Measurements from ENCODE around the gene ERG28.

ERG28 gene

GRCh38 chr14:75658957-75659356 is 1.7 kb downstream of the ERG28 start:
- peaks cover 0 to 31% (median 9%) of the 10 kb centered on the region in 3 donors for H3K36me3 ChIP-seq
- intact Hi-C loops (cut with DNase I; ENCODE audit: low total_unique reads): no loop called here
- H3K27ac ChIP-seq: no peak overlapping the region
- peaks cover 0 to 21% (median 12%) of the 10 kb centered on the region in 4 donors for H3K4me1 ChIP-seq
- TF ChIP-seq, protein P1, sequence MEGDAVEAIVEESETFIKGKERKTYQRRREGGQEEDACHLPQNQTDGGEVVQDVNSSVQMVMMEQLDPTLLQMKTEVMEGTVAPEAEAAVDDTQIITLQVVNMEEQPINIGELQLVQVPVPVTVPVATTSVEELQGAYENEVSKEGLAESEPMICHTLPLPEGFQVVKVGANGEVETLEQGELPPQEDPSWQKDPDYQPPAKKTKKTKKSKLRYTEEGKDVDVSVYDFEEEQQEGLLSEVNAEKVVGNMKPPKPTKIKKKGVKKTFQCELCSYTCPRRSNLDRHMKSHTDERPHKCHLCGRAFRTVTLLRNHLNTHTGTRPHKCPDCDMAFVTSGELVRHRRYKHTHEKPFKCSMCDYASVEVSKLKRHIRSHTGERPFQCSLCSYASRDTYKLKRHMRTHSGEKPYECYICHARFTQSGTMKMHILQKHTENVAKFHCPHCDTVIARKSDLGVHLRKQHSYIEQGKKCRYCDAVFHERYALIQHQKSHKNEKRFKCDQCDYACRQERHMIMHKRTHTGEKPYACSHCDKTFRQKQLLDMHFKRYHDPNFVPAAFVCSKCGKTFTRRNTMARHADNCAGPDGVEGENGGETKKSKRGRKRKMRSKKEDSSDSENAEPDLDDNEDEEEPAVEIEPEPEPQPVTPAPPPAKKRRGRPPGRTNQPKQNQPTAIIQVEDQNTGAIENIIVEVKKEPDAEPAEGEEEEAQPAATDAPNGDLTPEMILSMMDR (IDR thresholded peaks at IDR 0.05): no peak
- H3K27me3 ChIP-seq: no peaks in the 10 kb centered on the region
- DNase-seq: no peak
- no peak overlapping the region for H3K4me3 ChIP-seq
- H3K9me3 ChIP-seq: no peaks in the 10 kb centered on the region

DNA sequence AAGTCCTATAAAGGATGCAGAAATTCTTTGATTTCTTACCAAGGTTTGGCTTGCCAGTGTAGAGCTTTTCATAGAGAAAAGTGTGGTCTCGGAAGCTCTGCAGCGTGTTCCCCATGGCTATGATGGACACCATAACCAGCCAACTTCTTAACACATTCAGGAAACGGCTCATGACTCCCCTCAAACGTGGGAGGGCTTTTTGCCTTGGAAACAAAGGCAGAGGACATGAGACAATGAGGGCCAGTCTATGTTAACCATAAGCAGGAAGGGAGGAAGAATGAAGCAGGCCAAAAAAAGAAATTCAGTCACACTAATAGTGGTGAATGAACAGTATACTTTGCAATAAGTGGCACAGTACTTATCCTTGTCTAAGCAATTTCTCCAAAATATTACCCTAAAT is 3.3 kb downstream of the ERG28 start:
- TF ChIP-seq, protein P1 (IDR thresholded peaks at IDR 0.05): no peak
- no peaks in the 10 kb centered on the region for H3K9me3 ChIP-seq
- H3K4me1 ChIP-seq: peaks cover 0 to 17% (median 11%) of the 10 kb centered on the region in 4 donors
- DNase-seq: no peak
- intact Hi-C loops (cut with DNase I; ENCODE audit: low total_unique reads): no loop called here
- H3K36me3 ChIP-seq: peaks cover 0 to 41% (median 20%) of the 10 kb centered on the region in 3 donors
- H3K27me3 ChIP-seq: no peaks in the 10 kb centered on the region
- no peak overlapping the region for H3K27ac ChIP-seq
- no peak overlapping the region for H3K4me3 ChIP-seq

GRCh38 chr14:75655235-75655634 is 5.4 kb downstream of the ERG28 start:
- H3K36me3 ChIP-seq: peaks cover 20 to 62% (median 41%) of the 10 kb centered on the region in 3 donors
- peaks cover 0 to 11% (median 6%) of the 10 kb centered on the region in 4 donors for H3K4me1 ChIP-seq
- H3K27me3 ChIP-seq: no peaks in the 10 kb centered on the region
- TF ChIP-seq, protein P1 (IDR thresholded peaks at IDR 0.05): no peak
- no peak overlapping the region for H3K4me3 ChIP-seq
- intact Hi-C loops (cut with DNase I; ENCODE audit: low total_unique reads): loop anchor here (2.0 kb wide), 1 partner anchor 76 kb away; the partner anchor contains the start of gene FLVCR2
- H3K9me3 ChIP-seq: no peaks in the 10 kb centered on the region
- no peak overlapping the region for H3K27ac ChIP-seq
- DNase-seq: no peak

DNA sequence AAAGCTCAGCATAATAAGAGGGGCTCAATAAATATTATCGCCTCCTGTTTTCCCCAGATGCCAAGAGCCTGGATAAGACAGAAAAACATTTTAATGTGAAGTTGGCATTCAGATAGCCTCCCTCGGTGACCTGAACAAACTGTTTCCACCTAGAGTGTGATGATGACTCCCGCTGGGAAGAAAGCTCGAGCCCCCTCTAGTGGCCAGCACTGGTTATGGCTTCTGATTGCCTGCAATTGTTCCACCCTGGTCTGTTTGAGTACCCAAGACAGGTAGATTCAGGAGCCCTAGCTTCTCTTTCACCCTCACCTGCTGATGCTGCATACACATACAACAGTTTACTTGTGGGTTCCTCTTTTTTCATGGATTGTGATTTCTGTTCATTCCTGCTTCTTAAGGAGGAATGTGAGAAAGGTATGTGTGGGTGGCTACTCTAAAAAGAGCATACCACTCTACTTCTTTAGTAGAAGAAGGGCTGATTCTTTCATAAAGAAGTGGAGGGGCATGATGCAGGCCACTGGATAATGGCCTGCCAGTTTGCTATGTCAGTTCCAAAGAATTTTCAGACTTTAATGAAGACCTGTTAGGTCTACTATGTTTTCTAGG is 6.4 kb downstream of the ERG28 start:
- Histone ChIP-seq H3K9me3 (no peaks in the 10 kb centered on the region), H3K27ac (no peak overlapping the region), H3K36me3 (peaks cover 27 to 72% (median 50%) of the 10 kb centered on the region in 3 donors), H3K27me3 (no peaks in the 10 kb centered on the region), H3K4me3 (no peak overlapping the region), H3K4me1 (peaks cover 0 to 3% (median 0%) of the 10 kb centered on the region in 4 donors)
- DNase-seq: peak; percentile 70 to 86
- intact Hi-C loops (cut with DNase I; ENCODE audit: low total_unique reads): loop anchor here (2.0 kb wide), 1 partner anchor 75 kb away; the partner anchor contains the start of gene FLVCR2
- TF ChIP-seq, protein P1 (IDR thresholded peaks at IDR 0.05): peak; percentile 92 to 95

- no peaks in the 10 kb centered on the region for H3K9me3 ChIP-seq
- no peak for DNase-seq
- TF ChIP-seq, protein P1 (IDR thresholded peaks at IDR 0.05): no peak
- no peak overlapping the region for H3K27ac ChIP-seq
- peaks cover 27 to 75% (median 53%) of the 10 kb centered on the region in 3 donors for H3K36me3 ChIP-seq
- intact Hi-C loops (cut with DNase I; ENCODE audit: low total_unique reads): no loop called here
- H3K27me3 ChIP-seq: no peaks in the 10 kb centered on the region
- peaks cover 0 to 5% (median 0%) of the 10 kb centered on the region in 4 donors for H3K4me1 ChIP-seq
- no peak overlapping the region for H3K4me3 ChIP-seq
Observed at GRCh38 chr14:75653563-75653962, 7.1 kb downstream of the ERG28 start.
